Left renal cortex interstitium (tissue), 4 donors: Measurements from ENCODE around the gene ZNF439. TPM values are rescaled to one million over a fixed set of nuclear protein-coding genes. Genes with fewer than 3 reads are reported as not detected.
"Not testable (repeated sequence)": the region's sequence is repeated elsewhere in the genome, so short reads cannot be mapped to it uniquely, and the experiment has no call there.

Experiments
- DNase-seq, 4 donors: peaks; one replicate each; pipeline ENCODE4 v3.0.0-alpha.2; 2013; ENCODE audit warnings: low read depth in 4 of 4, low spot score in 2 of 4, missing footprints in 1 of 4
- polyA plus RNA-seq, 4 donors: library from polyadenylated mRNA; unstranded; fragments of 120-200 nt; gene quantifications; one replicate each; pipeline ENCODE4 v1.2.1, GENCODE V29; 2013; ENCODE audit not compliant: insufficient read length in 4 of 4

ZNF439 gene
- polyA plus RNA-seq, 4 donors = 17.0 to 30.8 (median 21.4) TPM

DNA sequence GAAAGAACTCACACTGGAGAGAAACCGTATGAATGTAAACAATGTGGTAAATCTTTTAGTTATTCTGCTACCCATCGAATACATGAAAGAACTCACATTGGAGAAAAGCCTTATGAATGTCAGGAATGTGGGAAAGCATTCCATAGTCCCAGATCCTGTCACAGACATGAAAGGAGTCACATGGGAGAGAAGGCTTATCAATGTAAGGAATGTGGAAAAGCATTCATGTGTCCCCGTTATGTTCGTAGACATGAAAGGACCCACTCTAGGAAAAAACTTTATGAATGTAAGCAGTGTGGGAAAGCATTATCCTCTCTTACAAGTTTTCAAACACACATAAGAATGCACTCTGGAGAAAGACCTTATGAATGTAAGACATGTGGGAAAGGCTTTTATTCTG is 19.2 kb downstream of the ZNF439 start:
- DNase-seq = not testable (repeated sequence)

DNA sequence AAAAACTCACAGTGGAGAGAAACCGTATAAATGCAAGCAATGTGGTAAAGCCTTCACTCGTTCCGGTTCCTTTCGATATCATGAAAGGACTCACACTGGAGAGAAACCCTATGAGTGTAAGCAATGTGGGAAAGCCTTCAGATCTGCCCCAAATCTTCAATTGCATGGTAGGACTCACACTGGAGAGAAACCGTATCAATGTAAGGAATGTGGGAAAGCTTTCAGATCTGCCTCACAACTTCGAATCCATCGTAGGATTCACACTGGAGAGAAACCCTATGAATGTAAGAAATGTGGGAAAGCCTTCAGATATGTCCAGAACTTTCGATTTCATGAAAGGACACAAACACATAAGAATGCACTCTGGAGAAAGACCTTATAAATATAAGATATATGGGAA is 19.7 kb downstream of the ZNF439 start:
- no peak for DNase-seq

DNA sequence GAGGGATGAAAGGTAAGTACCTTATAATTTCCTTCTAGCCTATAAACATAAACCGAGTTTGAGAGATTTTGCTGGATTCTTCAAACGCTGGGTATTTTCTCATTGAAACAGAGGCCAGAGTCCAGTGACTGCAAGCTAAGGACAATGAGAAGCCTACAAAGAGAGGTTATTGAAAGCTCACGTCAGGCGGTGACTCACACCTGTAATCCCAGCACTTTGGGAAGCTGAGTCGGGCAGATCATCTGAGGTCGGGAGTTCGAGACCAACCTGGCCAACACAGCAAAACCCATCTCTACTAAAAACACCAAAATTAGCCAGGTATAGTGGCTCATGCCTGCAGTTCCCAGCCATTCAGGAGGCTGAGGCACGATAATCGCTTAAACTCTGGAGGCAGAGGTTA is 24.1 kb downstream of the ZNF439 start:
- no peak for DNase-seq

DNA sequence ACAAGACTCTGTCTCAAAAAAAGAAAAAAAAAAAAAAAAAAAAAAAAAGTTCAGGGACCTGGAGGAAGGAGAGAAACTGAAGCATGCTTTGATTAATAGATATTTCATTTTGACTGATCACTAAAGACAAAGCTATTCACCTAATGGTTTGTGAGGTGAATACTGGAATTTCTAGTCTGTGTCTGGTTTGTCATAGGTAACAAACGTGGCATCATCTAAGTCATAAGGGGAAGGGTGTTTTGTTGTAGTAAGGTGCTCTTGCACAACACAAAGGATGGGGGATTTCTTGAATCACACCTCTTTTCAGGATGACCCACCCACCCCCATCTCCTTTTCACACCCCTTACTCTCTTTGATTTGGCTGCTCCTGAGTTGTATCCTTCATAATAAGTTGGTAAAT is 25.2 kb downstream of the ZNF439 start:
- DNase-seq = no peak

DNA sequence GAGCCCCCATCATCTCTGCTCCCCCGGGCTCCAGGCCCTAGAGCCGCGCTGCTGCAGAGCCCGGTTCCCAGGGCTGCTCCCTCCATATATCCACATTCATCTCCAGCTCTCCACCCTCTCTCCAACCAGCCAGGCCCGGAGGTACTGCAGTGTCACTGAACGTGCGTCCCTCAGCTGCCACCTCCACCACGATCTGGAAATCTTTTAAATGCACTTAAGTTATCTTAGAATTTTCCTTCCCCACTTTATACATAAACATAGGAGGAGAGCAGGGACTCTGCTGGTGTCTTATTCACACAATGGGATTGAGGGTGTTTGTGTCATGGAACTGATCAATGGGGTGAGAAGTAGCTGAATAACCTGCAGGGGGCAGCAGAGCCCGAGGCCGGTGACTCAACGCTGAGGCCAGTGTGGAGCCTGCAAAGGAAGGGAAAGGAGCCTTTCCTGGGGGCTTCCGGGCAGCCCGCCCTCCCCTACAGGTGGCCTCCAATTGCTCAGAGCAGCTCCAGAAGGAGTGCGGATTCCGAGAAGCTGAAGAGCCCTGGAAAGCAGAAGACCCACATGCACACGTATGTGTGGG is 31.3 kb downstream of the ZNF439 start:
- not testable (repeated sequence) for DNase-seq

DNA sequence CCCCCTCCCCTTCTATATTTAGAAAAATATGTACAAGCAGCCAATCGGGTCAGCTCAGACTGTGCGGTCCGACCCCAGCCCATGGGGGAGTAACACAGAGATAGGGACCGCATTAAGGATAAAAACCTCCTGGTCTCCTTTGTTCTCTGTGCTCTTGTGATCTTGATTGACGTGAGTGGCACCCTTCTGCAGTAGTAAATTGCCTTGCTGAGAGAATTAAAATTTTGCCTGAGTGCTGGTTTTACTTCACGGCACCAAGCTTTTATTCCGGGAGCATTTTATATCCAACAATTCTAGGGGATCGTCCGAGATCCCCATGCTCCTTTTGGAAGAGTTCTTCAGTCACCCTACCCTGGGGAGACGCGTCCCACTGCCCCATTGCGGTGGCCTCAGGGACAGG is 32.1 kb downstream of the ZNF439 start:
- no peak for DNase-seq

DNA sequence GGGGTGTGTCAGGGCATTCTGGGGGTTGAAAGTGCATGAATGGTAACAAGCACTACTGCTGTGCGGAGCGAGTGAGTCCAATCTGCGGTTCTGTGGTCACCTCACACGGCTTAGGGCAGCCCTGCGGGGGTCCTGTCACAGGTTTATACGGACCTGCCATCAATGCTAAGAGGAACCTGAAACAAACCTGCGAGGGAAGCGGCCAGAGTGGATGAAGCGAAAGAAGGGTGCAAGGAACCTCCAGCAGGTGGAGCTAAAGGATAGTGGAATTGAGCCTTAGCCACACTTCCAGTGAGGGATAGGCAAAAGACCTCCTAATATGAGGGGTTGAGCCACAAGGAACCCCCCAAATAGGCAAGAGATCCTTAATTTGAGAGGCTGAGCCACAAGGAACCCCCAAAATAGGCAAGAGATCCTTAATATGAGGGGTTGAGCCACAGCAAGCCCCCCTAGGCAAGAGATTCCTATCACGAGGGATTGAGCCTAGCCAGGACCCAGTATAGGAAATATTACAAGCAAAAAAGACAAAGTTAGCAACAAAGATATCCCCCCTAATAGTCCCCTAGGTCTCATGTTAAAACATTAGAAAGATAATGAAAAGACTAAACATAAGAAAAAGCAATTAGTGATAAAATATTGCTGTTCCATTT is 32.8 kb downstream of the ZNF439 start:
- peak; percentile 23 to 54 (median 30) for DNase-seq

DNA sequence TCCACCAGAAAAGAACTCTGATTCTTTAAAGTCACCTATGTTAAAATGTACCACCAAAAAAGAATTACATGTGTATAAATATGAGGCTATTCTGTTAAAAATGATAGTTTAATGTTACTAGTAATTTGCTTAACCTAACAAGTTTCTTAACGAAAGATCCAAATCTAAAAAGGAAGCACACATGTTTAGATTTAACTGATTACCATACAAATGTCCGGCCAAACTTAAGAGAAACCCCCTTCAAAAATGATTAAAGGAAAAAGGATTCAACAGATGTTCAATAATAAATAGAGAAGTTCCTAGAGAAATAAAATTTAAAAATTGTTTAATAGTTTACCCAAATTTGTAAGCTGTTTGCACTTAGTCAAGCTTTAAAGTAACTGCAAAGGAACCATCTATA is 34.1 kb downstream of the ZNF439 start:
- no peak for DNase-seq

DNA sequence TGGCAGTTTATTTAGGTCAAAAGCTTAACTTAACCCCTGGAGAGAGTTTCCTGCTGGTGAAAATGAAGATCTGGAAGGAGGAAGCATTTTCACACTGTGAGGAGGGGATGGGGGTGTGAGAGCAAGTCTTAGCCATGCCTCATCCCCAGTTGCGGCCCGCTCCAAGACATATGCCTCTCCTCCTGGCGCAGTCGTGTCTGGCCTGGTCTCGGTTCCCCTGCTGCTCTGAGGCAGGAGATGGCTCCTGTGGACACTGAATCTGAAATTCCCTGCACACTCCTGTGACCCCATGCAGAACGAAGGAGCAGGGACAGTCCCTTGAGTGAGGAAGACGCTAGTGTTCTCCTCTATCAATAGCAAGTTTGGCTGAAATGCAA is 38.7 kb downstream of the ZNF439 start:
- DNase-seq = no peak

DNA sequence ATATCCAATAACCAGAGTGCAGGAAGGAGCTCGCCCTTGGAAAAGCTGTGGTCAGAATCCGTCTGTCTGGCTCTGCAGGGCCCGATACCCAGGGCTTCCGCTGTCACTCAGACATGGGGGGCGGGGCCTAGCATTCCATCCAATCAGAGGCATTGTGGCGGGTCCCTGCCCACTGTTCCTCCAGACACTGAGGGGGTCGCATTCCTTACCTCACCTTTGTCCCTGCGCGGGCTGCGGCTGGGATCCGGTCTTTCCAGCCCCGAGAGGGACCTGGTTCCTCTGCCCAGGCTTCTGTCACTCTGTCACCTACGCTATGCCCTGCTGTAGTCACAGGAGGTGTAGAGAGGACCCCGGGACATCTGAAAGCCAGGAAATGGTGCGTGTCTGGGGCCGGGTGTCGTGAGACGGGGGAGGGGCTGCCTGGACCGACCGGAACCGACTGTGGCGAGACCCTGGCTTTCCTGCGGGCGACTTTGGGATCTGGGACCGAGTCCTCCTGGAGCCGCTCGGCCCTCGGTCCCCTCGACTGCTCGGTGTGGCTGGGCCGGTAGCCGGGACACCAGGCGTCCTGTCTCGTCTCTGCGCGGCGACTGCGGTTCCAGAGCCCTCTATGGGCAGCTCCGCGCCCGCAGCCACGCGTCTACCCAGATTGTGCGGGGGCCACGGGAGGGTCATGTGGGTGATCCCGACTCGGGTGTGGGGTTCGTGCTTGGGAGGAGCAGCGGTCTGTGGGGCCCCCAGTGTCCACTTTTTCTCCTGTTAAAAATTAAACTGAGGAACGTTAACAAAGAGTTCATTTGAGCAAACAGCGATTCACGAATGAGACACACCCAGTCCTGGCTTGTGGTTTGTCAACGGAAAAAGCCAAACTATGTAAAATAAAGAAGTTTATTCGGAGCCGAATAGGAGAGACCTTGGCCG is 39.3 kb downstream of the ZNF439 start, which contains the start of gene ZNF69:
Gene ZNF69 (plus strand): TSS at position 172 of the 921 bp plus-strand sequence. CDS start 142 bp downstream, at position 314.
- DNase-seq = peak; percentile 69 to 90 (median 82)

DNA sequence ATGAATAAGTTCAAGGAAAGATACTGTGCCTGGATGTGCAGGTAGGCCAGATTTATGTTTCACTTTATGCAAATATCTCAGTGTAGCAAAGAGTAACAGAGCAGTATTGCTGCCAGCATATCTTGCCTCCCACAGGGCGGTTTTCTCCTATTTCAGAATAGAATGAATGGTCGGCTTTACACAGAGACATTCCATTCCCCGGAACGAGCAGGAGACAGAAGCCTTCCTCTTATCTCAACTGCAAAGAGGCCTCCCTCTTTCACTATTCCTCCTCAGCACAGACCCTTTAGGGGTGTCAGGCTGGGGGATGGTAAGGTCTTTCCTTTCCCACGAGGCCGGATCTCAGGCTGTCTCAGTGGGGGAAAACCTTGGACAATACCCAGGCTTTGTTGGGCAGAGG is 41.4 kb downstream of the ZNF439 start:
- DNase-seq = not testable (repeated sequence)

DNA sequence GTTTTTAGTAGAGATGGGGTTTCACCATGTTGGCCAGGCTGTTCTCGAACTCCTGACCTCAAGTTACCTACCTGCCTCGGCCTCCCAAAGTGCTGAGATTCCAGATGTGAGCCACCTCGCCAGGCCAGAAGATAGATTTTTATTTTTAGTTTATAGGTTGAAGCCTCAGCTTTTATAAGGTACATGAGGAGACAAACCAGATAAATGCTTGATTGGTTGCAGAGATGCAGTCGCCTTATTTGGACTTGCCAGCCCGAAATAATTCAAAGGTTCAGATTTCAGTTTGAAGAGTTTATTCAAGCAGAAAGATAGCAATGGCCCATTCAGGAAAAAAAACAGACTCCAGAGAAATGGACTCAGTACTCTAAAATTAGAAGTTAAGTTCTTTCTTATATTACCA is 42.1 kb downstream of the ZNF439 start:
- DNase-seq = no peak

DNA sequence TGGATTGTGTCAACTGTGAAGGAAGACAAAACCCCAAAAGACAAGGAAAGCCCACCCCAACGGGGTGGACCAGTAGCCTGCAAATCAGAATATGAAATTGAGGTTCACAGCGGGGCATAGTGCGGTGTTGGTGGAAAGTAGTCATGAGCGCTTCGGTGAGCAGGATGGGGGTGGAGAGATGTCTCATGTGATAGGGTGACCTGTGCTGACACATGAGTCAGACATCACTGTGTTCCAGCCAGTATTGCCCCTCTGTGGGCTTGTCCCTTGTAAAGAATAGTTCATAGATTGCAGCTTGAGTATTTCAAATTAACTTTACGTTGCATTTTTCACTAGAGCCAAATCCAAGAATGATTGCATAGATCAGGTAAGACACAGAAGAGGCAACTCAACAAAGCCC is 46.3 kb downstream of the ZNF439 start:
- DNase-seq = no peak

DNA sequence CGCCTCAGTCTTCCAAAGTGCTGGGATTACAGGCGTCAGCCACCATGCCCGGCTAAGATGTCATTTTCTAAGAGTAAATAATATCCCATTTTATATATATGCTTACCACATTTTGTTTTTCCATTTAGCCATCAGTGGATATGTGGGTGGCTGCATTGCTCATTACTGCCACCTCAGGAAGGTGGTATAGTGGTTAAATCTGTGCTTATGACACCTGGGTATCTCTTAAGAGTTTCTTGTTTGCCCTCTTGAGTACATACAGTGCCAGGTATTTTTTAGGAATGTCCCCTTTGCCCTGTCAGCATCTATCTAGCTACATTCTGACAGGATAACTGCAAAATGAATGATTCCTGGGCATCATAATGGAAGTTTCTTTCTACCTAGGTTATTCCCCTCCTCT is 53.7 kb downstream of the ZNF439 start:
- no peak for DNase-seq

DNA sequence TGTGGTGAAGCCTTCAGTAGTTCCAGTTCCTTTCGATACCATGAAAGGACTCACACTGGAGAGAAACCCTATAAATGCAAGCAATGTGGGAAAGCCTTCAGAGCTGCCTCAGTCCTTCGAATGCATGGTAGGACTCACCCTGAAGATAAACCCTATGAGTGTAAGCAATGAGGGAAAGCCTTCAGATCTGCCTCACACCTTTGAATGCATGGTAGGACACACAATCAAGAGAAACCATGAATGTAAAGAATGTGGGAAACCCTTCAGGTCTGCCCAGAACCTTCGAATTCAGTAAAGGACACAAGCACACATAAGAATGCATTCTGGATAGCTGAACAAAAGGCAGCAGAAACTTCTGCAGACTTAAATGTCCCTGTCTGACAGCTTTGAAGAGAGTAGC is 57.4 kb downstream of the ZNF439 start:
- DNase-seq = no peak

DNA sequence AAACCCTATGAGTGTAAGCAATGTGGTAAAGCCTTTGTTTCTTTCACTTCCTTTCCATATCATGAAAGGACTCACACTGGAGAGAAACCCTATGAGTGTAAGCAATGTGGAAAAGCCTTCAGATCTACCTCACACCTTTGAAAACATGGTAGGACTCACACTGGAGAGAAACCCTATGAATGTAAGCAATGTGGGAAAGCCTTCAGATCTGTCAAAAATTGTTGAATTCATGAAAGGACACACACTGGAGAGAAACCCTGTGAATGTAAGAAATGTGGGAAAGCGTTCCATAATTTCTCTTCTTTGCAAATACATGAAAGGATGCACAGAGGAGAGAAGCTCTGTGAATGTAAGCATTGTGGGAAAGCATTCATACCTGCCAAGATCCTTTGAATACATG is 63.4 kb downstream of the ZNF439 start:
- not testable (repeated sequence) for DNase-seq

DNA sequence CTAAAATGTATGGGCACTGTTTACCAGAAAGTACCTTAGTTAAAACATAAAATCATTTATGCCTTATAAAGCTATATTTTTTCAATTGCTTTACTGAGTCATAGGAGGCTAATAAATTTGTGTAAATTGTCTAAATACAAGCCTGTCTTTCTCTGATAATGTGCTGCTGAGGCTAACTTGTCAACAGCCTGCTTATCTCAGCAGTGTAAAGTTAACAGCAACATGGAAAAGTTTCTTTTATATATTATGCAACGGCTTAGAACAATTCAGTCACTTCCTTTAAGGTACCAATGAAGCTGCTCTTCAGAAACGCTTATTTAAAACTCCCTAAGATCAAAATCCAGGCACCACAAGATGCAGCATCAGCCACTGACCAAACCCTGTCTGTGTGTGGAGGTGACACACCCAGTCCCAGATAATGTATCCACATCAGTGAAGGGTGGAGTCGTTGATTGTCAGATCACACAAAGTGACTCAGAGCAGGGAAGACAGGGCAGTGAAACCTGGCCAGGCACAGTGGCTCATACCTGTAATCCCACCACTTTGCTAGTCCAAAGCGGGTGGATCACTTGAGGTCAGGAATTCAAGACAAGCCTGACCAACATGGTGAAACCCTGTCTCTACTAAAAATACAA is 66.0 kb downstream of the ZNF439 start:
- not testable (repeated sequence) for DNase-seq
